Right lobe of liver (tissue), 4 donors: ENCODE data around the gene ZSCAN4.

Source experiments
- POLR2A ChIP-seq: fragments of 450-650 bp; IDR thresholded peaks from one replicate; pipeline ENCODE4 v1.6.1; 2017; ENCODE audit warnings: antibody characterized with exemption, mild to moderate bottlenecking
- TF ChIP-seq, protein P1 (sequence below), 4 donors: fragments of 200-600 bp in 3 of 4; fragments of 450-650 bp in 1 of 4; IDR thresholded peaks; one replicate each; pipeline versions ENCODE4 v1.5.1 to v1.8.0; 2016 to 2022; ENCODE audit warnings: antibody characterized with exemption in 4 of 4, mild to moderate bottlenecking in 2 of 4
- donor health status: DM: no; HTN: no; CAD: no.
- donor health status: DM: no; HTN: no; CAD: no.
- donor health status: DM: no; HTN: yes; CAD: no.

DNA sequence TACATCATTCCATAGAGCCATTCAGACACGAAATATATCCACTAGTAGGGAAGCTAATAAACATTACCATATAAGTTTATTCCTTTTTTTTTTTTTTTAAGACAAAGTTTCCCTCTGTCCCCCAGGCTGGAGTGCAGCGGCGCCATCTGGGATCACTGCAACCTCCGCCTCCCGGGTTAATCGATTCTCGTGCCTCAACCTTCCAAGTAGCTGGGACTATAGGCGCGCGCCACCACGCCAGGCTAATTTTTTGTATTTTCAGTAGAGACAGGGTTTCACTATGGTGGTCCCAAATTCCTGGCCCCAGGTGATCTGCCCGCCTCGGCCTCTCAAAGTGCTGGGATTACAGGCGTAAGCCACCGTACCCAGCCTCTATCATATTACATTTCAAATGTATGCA lies 40.9 kb downstream of the ZSCAN4 start:
- TF ChIP-seq, protein P1, sequence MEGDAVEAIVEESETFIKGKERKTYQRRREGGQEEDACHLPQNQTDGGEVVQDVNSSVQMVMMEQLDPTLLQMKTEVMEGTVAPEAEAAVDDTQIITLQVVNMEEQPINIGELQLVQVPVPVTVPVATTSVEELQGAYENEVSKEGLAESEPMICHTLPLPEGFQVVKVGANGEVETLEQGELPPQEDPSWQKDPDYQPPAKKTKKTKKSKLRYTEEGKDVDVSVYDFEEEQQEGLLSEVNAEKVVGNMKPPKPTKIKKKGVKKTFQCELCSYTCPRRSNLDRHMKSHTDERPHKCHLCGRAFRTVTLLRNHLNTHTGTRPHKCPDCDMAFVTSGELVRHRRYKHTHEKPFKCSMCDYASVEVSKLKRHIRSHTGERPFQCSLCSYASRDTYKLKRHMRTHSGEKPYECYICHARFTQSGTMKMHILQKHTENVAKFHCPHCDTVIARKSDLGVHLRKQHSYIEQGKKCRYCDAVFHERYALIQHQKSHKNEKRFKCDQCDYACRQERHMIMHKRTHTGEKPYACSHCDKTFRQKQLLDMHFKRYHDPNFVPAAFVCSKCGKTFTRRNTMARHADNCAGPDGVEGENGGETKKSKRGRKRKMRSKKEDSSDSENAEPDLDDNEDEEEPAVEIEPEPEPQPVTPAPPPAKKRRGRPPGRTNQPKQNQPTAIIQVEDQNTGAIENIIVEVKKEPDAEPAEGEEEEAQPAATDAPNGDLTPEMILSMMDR (IDR thresholded peaks at IDR 0.05) = no peak
- TF ChIP-seq POLR2A = no peak
